ENCODE measurements around the gene RNF168.
A peak's percentile ranks its signal among the peaks of the same experiment; 100 is the strongest.

RNF168 gene

DNA sequence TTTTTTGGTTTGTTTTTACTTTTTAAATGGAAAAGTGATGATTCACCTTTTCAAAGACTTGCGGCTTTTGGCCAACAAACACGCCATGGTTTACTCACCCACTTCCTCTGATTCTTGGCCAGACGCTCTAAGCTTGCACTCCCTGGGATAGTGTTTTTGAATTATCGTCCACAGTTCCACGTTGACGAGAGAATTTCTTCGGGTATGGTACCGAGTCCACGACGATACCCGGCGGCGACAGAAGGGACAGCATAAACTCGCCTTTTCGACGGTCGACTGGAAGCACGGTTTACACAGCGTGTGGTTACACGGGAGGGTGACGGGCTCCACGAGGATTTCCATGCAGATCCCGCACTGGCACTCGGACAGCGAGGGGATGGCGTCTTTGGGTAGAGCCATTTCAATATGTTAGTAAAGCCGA, 783 bp downstream of the RNF168 start:
- Histone ChIP-seq H3K4me3 (peak overlapping the region; percentile 96), H3K27ac (peak overlapping the region; percentile 92 to 99)
- TF ChIP-seq CTCF (IDR thresholded peaks at IDR 0.05), result no peak
- DNase-seq (ENCODE audit: low spot score), result peak; percentile 76

- no peak for DNase-seq (ENCODE audit: low spot score)
- no peak for TF ChIP-seq CTCF (IDR thresholded peaks at IDR 0.05)
- Histone ChIP-seq H3K4me3 (peak overlapping the region; percentile 96), H3K27ac (peak overlapping the region; percentile 25 to 92)
These were observed 2.1 kb downstream of the RNF168 start for GRCh38 chr3:196501316-196502044.

GRCh38 chr3:196499807-196500524, 3.6 kb downstream of the RNF168 start:
- TF ChIP-seq CTCF (IDR thresholded peaks at IDR 0.05), result no peak
- no peak for DNase-seq (ENCODE audit: low spot score)
- H3K27ac ChIP-seq, result no peak overlapping the region
- H3K4me3 ChIP-seq, result peak overlapping the region; percentile 96

DNA sequence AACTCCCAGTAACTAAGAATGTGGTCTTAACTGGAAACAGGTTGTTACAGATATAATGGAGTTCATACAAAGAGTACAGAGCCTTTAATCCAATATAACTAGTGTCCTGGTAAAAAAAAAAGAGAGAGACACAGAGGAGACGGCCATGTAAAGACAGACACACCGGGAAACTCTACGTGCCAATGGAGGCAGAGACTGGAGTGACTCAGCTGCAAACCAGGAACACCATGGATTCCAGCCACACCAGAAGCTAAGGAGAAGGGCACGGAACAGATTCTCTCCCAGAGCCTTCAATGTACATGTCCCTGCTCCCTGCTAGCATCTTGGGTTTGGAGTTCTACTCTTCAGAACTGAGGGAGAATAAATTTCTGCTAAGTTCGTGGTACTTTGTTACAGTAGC, 4.5 kb downstream of the RNF168 start:
- no peak overlapping the region for H3K27ac ChIP-seq
- TF ChIP-seq CTCF (IDR thresholded peaks at IDR 0.05), result no peak
- H3K4me3 ChIP-seq, result no peak overlapping the region
- DNase-seq (ENCODE audit: low spot score), result no peak

GRCh38 chr3:196498297-196498696, 5.3 kb downstream of the RNF168 start:
- no peak overlapping the region for H3K4me3 ChIP-seq
- no peak for DNase-seq (ENCODE audit: low spot score)
- no peak overlapping the region for H3K27ac ChIP-seq
- TF ChIP-seq CTCF (IDR thresholded peaks at IDR 0.05), result no peak

- DNase-seq (ENCODE audit: low spot score), result no peak
- Histone ChIP-seq H3K27ac (no peak overlapping the region), H3K4me3 (no peak overlapping the region)
- no peak for TF ChIP-seq CTCF (IDR thresholded peaks at IDR 0.05)
These were observed 7.4 kb downstream of the RNF168 start for GRCh38 chr3:196496183-196496582.

DNA sequence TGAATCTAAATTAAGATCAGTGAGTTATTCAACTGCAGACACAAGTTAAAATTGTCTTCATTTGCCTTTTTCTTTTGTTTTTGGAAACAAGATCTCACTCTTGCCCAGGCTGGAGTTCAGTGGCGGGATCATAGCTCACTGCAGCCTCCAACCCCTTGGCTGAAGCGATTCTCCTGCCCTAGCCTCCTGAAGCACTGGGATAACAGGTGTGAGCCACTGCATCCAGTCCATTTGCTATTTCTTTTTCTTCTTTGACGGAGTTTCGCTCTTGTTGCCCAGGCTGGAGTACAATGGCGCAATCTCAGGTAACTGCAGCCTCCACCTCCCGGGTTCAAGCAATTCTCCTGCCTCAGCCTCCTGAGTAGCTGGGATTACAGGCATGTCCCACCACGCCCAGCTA, 10.3 kb downstream of the RNF168 start:
- no peak overlapping the region for H3K4me3 ChIP-seq
- no peak for TF ChIP-seq CTCF (IDR thresholded peaks at IDR 0.05)

More for the DNA sequence above, 10.3 kb downstream of the RNF168 start:
- DNase-seq (ENCODE audit: low spot score), result no peak
- no peak overlapping the region for H3K27ac ChIP-seq
